Fibroblast of lung (primary cell): ENCODE measurements around the gene ATP10B. TPM values are rescaled to one million over a fixed set of nuclear protein-coding genes. Genes with fewer than 3 reads are reported as not detected.

ENCODE experiments used
- DNase-seq, 2 donors: peaks; one replicate each; pipeline versions ENCODE4 v3.0.0 to v3.0.0-alpha.2; 2010; ENCODE audit warnings: low read depth in 2 of 2
- H2AFZ ChIP-seq: 2 replicates; pipeline ENCODE4 v1.5.1; 2012; ENCODE audit warnings: low read length, control low read depth, inconsistent platforms
- H3K27ac ChIP-seq: 2 replicates; pipeline ENCODE4 v1.5.1; 2011; ENCODE audit warnings: low read length, control low read depth; ENCODE audit not compliant: insufficient read depth
- H3K27me3 ChIP-seq: 2 replicates; pipeline ENCODE4 v1.5.1; 2011; ENCODE audit warnings: mild to moderate bottlenecking, low read length; ENCODE audit not compliant: control insufficient read depth, insufficient read depth
- H3K36me3 ChIP-seq: 2 replicates; pipeline ENCODE4 v1.5.1; 2011; ENCODE audit warnings: low read length; ENCODE audit not compliant: control insufficient read depth, insufficient read depth
- H3K4me1 ChIP-seq: 2 replicates; pipeline ENCODE4 v1.5.1; 2011; ENCODE audit warnings: low read length; ENCODE audit not compliant: control insufficient read depth, insufficient read depth; ENCODE audit errors: extremely low read depth
- H3K4me2 ChIP-seq: 2 replicates; pipeline ENCODE4 v1.5.1; 2011; ENCODE audit warnings: low read length, control low read depth; ENCODE audit not compliant: insufficient read depth; ENCODE audit errors: extremely low read depth
- H3K4me3 ChIP-seq, 4 experiments: fragments of 200-600 bp in 1 of 4; sonication (generic) in 1 of 4; replicated peaks in 1 of 4; 2 replicates each; pipeline ENCODE4 v1.5.1; 2011 to 2016; ENCODE audit warnings: low read length in 4 of 4, low read depth in 3 of 4, mild to moderate bottlenecking in 3 of 4, control low read depth in 2 of 4, inconsistent platforms in 1 of 4, mixed read lengths in 1 of 4; ENCODE audit not compliant: insufficient read depth in 1 of 4; ENCODE audit errors: control extremely low read depth in 1 of 4
- H3K79me2 ChIP-seq: 2 replicates; pipeline ENCODE4 v1.5.1; 2012; ENCODE audit warnings: mild to moderate bottlenecking, low read length, inconsistent platforms; ENCODE audit not compliant: control insufficient read depth, insufficient read depth
- H3K9ac ChIP-seq: 2 replicates; pipeline ENCODE4 v1.5.1; 2011; ENCODE audit warnings: mild to moderate bottlenecking, low read length, control low read depth; ENCODE audit not compliant: insufficient read depth
- H3K9me3 ChIP-seq: 2 replicates; pipeline ENCODE4 v1.5.1; 2012; ENCODE audit warnings: low read depth, low read length; ENCODE audit not compliant: control insufficient read depth, insufficient read depth
- H4K20me1 ChIP-seq: 2 replicates; pipeline ENCODE4 v1.5.1; 2011; ENCODE audit warnings: low read length; ENCODE audit not compliant: control insufficient read depth, insufficient read depth; ENCODE audit errors: extremely low read depth
- CTCF ChIP-seq, 2 donors: IDR thresholded peaks in 1 of 2; conservative IDR thresholded peaks in 1 of 2; 1 replicate in 1 of 2; 2 replicates in 1 of 2; pipeline ENCODE4 v1.5.1; 2011 to 2012; ENCODE audit warnings: low read length in 2 of 2, control low read depth in 1 of 2, inconsistent platforms in 1 of 2, low read depth in 1 of 2, mild to moderate bottlenecking in 1 of 2
- EZH2 ChIP-seq: IDR thresholded peaks from 2 replicates; pipeline ENCODE4 v1.5.1; 2012; ENCODE audit warnings: low read length, control low read depth, mild to moderate bottlenecking; ENCODE audit errors: missing control alignments
- polyA plus RNA-seq, 2 donors: library from polyadenylated mRNA; depleted of rRNA in 1 of 2; stranded (reverse) in 1 of 2; unstranded in 1 of 2; fragments of >200 nt; gene quantifications; 2 replicates each; pipeline ENCODE4 v1.2.1, GENCODE V29; 2011 to 2012; ENCODE audit warnings: missing spikeins in 1 of 2
- total RNA-seq: library from RNA; depleted of rRNA; stranded (reverse); fragments of >200 nt; gene quantifications from 2 replicates; pipeline ENCODE4 v1.2.1, GENCODE V29; 2014

The ATP10B gene
- total and polyA plus RNA-seq, 2 donors (not counting 1 experiment from before 2014, with no cell fraction given): not detected

- Histone ChIP-seq H2AFZ (no peak overlapping the region), H3K9ac (no peak overlapping the region), H3K27ac (no peak overlapping the region), H3K4me3 (no peak overlapping the region), H3K27me3 (no peaks in the 10 kb centered on the region), H3K4me2 (no peak overlapping the region), H3K36me3 (no peaks in the 10 kb centered on the region), H3K4me1 (no peaks in the 10 kb centered on the region), H4K20me1 (no peaks in the 10 kb centered on the region), H3K9me3 (no peaks in the 10 kb centered on the region), H3K79me2 (no peaks in the 10 kb centered on the region)
- TF ChIP-seq EZH2 (no peak), CTCF (conservative IDR thresholded peaks at IDR 0.05 in 1 of 2, IDR thresholded peaks at IDR 0.05 in 1 of 2; ENCODE audit: low read depth in 1 of 2, low read length in 2 of 2) (no peak)
- DNase-seq: no peak
Measured at GRCh38 chr5:160867976-160868375, 16.0 kb upstream of the ATP10B start.

- Histone ChIP-seq H3K27me3 (no peaks in the 10 kb centered on the region), H3K4me1 (no peaks in the 10 kb centered on the region), H3K36me3 (no peaks in the 10 kb centered on the region), H2AFZ (no peak overlapping the region), H3K79me2 (no peaks in the 10 kb centered on the region), H3K9me3 (no peaks in the 10 kb centered on the region), H3K4me3 (no peak overlapping the region), H4K20me1 (no peaks in the 10 kb centered on the region), H3K4me2 (no peak overlapping the region), H3K27ac (no peak overlapping the region), H3K9ac (no peak overlapping the region)
- TF ChIP-seq EZH2 (no peak), CTCF (conservative IDR thresholded peaks at IDR 0.05 in 1 of 2, IDR thresholded peaks at IDR 0.05 in 1 of 2; ENCODE audit: low read depth in 1 of 2, low read length in 2 of 2) (no peak)
- no peak for DNase-seq
Measured at GRCh38 chr5:160851451-160851850, 560 bp downstream of the ATP10B start.

GRCh38 chr5:160850421-160850820 lies 1.6 kb downstream of the ATP10B start:
- no peak for TF ChIP-seq EZH2
- no peak for TF ChIP-seq CTCF (conservative IDR thresholded peaks at IDR 0.05 in 1 of 2, IDR thresholded peaks at IDR 0.05 in 1 of 2; ENCODE audit: low read depth in 1 of 2, low read length in 2 of 2)

More at GRCh38 chr5:160850421-160850820, 1.6 kb downstream of the ATP10B start:
- H3K9ac ChIP-seq: no peak overlapping the region
- no peak overlapping the region for H2AFZ ChIP-seq
- no peak for DNase-seq
- H3K4me3 ChIP-seq: no peak overlapping the region
- H3K4me2 ChIP-seq: no peak overlapping the region
- H3K9me3 ChIP-seq: no peaks in the 10 kb centered on the region
- no peak overlapping the region for H3K27ac ChIP-seq
- no peaks in the 10 kb centered on the region for H3K79me2 ChIP-seq
- no peaks in the 10 kb centered on the region for H4K20me1 ChIP-seq
- H3K4me1 ChIP-seq: no peaks in the 10 kb centered on the region
- H3K36me3 ChIP-seq: no peaks in the 10 kb centered on the region
- H3K27me3 ChIP-seq: no peaks in the 10 kb centered on the region
